Endometrial microvascular endothelial cells (primary cell): ENCODE data around the gene CCL13. TPM values are rescaled to one million over a fixed set of nuclear protein-coding genes. Genes with fewer than 3 reads are reported as not detected.
"Not testable (repeated sequence)": the region's sequence is repeated elsewhere in the genome, so short reads cannot be mapped to it uniquely, and the experiment has no call there.

Source experiments
- in situ Hi-C: cut with HindIII; loops from 2 replicates; pipeline ENCODE4 v1.10.0; 2017; ENCODE audit warnings: low sequenced_read_pairs, low pct_unique_long_range_greater_than_20kb; ENCODE audit errors: inconsistent ontology term
- total RNA-seq: library from RNA; depleted of rRNA; stranded (reverse); fragments of >200 nt; gene quantifications from one replicate; pipeline ENCODE4 v1.2.3, GENCODE V29; 2015; ENCODE audit errors: inconsistent ontology term

Gene CCL13
- not detected for total RNA-seq

- in situ Hi-C loops = no loop called here
Measured at GRCh38 chr17:34356194-34356593, at the start of gene CCL13. CCL13 (plus strand) TSS chr17:34356480; CDS start chr17:34356527, 47 bp downstream.

GRCh38 chr17:34307110-34307509 is 49.2 kb upstream of the CCL13 start:
- in situ Hi-C loops = no loop called here

GRCh38 chr17:34308371-34308770 is 47.9 kb upstream of the CCL13 start:
- in situ Hi-C loops = no loop called here

GRCh38 chr17:34311291-34311690 is 45.0 kb upstream of the CCL13 start:
- in situ Hi-C loops = no loop called here

- in situ Hi-C loops = no loop called here
Measured at GRCh38 chr17:34312080-34312479, 44.2 kb upstream of the CCL13 start.

- in situ Hi-C loops = no loop called here
Measured at GRCh38 chr17:34313164-34313563, 43.1 kb upstream of the CCL13 start.

- in situ Hi-C loops = no loop called here
Measured at GRCh38 chr17:34314279-34314678, 42.0 kb upstream of the CCL13 start.

GRCh38 chr17:34318474-34318873 is 37.8 kb upstream of the CCL13 start:
- in situ Hi-C loops = no loop called here

GRCh38 chr17:34319039-34319483 is 37.2 kb upstream of the CCL13 start, which contains the start of gene CCL8:
CCL8 (plus strand) TSS chr17:34319435; CDS start chr17:34319502, 67 bp downstream.
- in situ Hi-C loops = no loop called here

GRCh38 chr17:34321964-34322363 is 34.3 kb upstream of the CCL13 start:
- in situ Hi-C loops = no loop called here

GRCh38 chr17:34327580-34327979 is 28.7 kb upstream of the CCL13 start:
- in situ Hi-C loops = not testable (repeated sequence)

GRCh38 chr17:34337701-34338100 is 18.6 kb upstream of the CCL13 start:
- in situ Hi-C loops = no loop called here

- in situ Hi-C loops = no loop called here
Measured at GRCh38 chr17:34339138-34339770, 17.0 kb upstream of the CCL13 start.

GRCh38 chr17:34341916-34342315 is 14.4 kb upstream of the CCL13 start:
- in situ Hi-C loops = no loop called here

- in situ Hi-C loops = no loop called here
Measured at GRCh38 chr17:34347063-34347462, 9.2 kb upstream of the CCL13 start.

- in situ Hi-C loops = no loop called here
Measured at GRCh38 chr17:34349751-34350150, 6.5 kb upstream of the CCL13 start.

- in situ Hi-C loops = no loop called here
Measured at GRCh38 chr17:34351096-34351495, 5.2 kb upstream of the CCL13 start.

GRCh38 chr17:34352191-34352590 is 4.1 kb upstream of the CCL13 start:
- in situ Hi-C loops = no loop called here

- in situ Hi-C loops = no loop called here
Measured at GRCh38 chr17:34354637-34355036, 1.6 kb upstream of the CCL13 start.

GRCh38 chr17:34357398-34357797 is 1.1 kb downstream of the CCL13 start:
- in situ Hi-C loops = no loop called here

GRCh38 chr17:34358631-34359030 is 2.4 kb downstream of the CCL13 start:
- in situ Hi-C loops = no loop called here
